ENCODE results near the gene TGFA. TPM values are rescaled to one million over a fixed set of nuclear protein-coding genes. Genes with fewer than 3 reads are reported as not detected.

Gene TGFA
- total RNA-seq, 2 donors from 2014 or later = 1.9 to 3.8 TPM

DNA sequence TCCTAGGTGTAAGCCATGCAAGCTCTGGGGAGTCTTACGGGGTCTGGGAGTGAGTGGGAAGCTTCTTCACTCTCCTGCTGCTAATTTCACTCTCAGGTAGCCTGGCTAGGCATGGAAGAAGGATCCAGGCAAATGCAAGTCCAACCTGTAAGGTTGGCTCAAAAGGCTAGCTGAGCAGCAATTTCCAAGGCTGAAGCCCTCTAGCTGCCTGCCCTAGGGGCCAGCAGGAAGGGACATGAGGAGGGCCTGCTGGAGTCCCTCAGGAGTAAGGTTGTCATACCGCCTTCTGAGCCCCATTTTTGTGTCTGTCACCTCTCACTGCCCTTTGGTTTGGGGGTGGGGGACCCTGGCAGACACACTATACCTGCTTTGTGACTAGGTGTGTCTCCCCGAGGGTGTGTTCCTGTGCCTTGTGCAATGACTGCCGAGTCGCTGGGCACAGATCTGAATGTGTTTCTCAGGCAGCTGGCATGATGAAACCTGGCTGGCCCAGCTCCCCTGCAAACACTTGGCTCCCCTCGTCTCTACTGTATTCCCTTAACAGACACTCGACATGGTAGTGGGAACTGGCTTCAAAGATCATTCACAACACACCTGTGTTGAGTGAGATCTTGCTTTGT is 127.8 kb downstream of the TGFA start:
- ATAC-seq = no peak
- no peaks in the 10 kb centered on the region for H3K9me3 ChIP-seq (ENCODE audit: control insufficient read depth, low read length, poor library complexity, severe bottlenecking)
- H3K36me3 Mint-ChIP-seq (ENCODE audit: low read depth) = no peaks in the 10 kb centered on the region

GRCh38 chr2:70420740-70421139 is 132.9 kb downstream of the TGFA start:
- no peaks in the 10 kb centered on the region for H3K9me3 ChIP-seq (ENCODE audit: control insufficient read depth, low read length, poor library complexity, severe bottlenecking)
- DNase-seq (no peak), ATAC-seq (no peak)
- no peaks in the 10 kb centered on the region for H3K4me1 Mint-ChIP-seq
- no peak overlapping the region for H3K27ac Mint-ChIP-seq
- no peak overlapping the region for H3K4me3 Mint-ChIP-seq
- H3K27me3 Mint-ChIP-seq = peaks cover 14% of the 10 kb centered on the region
- H3K36me3 Mint-ChIP-seq (ENCODE audit: low read depth) = no peaks in the 10 kb centered on the region

More for the DNA sequence above, 127.8 kb downstream of the TGFA start:
- H3K4me3 Mint-ChIP-seq = no peak overlapping the region
- H3K4me1 Mint-ChIP-seq = no peaks in the 10 kb centered on the region
- H3K27me3 Mint-ChIP-seq = peaks cover 10% of the 10 kb centered on the region
- no peak for DNase-seq
- H3K27ac Mint-ChIP-seq = no peak overlapping the region

- H3K4me1 Mint-ChIP-seq = no peaks in the 10 kb centered on the region
- H3K9me3 ChIP-seq (ENCODE audit: control insufficient read depth, low read length, poor library complexity, severe bottlenecking) = no peaks in the 10 kb centered on the region
- no peak for ATAC-seq
- H3K4me3 Mint-ChIP-seq = no peak overlapping the region
- peaks cover 11% of the 10 kb centered on the region for H3K27me3 Mint-ChIP-seq
- no peak overlapping the region for H3K27ac Mint-ChIP-seq
- DNase-seq = no peak
- H3K36me3 Mint-ChIP-seq (ENCODE audit: low read depth) = no peaks in the 10 kb centered on the region
Observed at GRCh38 chr2:70420143-70420542, 133.5 kb downstream of the TGFA start.

DNA sequence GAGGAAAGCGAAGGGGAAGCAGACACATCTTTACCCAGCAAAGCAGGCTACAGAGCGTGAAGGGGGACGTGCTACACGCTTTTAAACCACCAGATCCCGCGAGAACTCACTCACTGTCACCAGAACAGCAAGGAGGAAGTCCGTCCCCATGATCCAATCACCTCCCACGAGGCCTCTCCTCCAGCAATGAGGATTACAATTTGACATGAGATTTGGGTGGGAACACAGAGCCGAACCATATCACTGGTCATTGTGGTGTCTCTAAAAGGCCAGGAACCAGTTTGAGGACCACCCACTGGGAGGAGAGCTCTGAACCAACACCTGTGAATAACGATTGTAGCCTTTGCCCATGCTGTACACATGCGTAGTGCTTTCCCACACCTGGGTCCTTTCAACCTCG is 135.1 kb downstream of the TGFA start:
- H3K9me3 ChIP-seq (ENCODE audit: control insufficient read depth, low read length, poor library complexity, severe bottlenecking) = no peaks in the 10 kb centered on the region
- DNase-seq (no peak), ATAC-seq (no peak)
- Mint-ChIP-seq H3K27me3 (peaks cover 19% of the 10 kb centered on the region), H3K4me3 (no peak overlapping the region), H3K36me3 (ENCODE audit: low read depth) (no peaks in the 10 kb centered on the region), H3K27ac (no peak overlapping the region), H3K4me1 (no peaks in the 10 kb centered on the region)

DNA sequence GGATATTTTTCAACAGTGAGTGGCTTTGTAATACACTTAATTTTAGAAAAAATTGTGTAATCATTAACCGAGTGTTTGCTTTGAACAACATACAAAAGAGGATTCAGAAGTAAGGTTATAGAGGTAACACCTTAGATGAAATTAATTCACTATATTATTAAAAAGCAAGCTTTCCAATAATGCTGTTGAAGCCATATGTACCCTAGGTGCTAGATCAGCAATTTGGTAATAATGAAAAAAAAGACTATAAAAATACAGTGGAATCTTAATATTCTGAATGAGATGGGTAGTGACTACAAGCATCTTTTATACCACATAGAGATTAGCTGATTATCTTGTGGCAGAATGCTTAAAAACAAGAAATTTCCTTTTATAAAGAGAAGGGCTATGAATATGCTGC is 136.6 kb downstream of the TGFA start:
- H3K9me3 ChIP-seq (ENCODE audit: control insufficient read depth, low read length, poor library complexity, severe bottlenecking) = no peaks in the 10 kb centered on the region
- H3K4me1 Mint-ChIP-seq = no peaks in the 10 kb centered on the region
- DNase-seq (no peak), ATAC-seq (no peak)
- peaks cover 18% of the 10 kb centered on the region for H3K27me3 Mint-ChIP-seq
- H3K36me3 Mint-ChIP-seq (ENCODE audit: low read depth) = no peaks in the 10 kb centered on the region
- H3K27ac Mint-ChIP-seq = no peak overlapping the region
- no peak overlapping the region for H3K4me3 Mint-ChIP-seq

GRCh38 chr2:70412294-70413070 is 141.1 kb downstream of the TGFA start:
- no peaks in the 10 kb centered on the region for H3K9me3 ChIP-seq (ENCODE audit: control insufficient read depth, low read length, poor library complexity, severe bottlenecking)
- Mint-ChIP-seq H3K4me1 (no peaks in the 10 kb centered on the region), H3K4me3 (no peak overlapping the region), H3K36me3 (ENCODE audit: low read depth) (no peaks in the 10 kb centered on the region), H3K27ac (no peak overlapping the region), H3K27me3 (peaks cover 24% of the 10 kb centered on the region)
- DNase-seq (no peak), ATAC-seq (no peak)

- H3K27me3 Mint-ChIP-seq = peaks cover 24% of the 10 kb centered on the region
Observed at GRCh38 chr2:70411483-70412125, 142.0 kb downstream of the TGFA start.

GRCh38 chr2:70403267-70404053 is 150.2 kb downstream of the TGFA start:
- Mint-ChIP-seq H3K4me3 (no peak overlapping the region), H3K27ac (no peak overlapping the region), H3K4me1 (no peaks in the 10 kb centered on the region), H3K27me3 (peaks cover 58% of the 10 kb centered on the region), H3K36me3 (ENCODE audit: low read depth) (peaks cover 2% of the 10 kb centered on the region)
- no peak for ATAC-seq
- DNase-seq = no peak
- H3K9me3 ChIP-seq (ENCODE audit: control insufficient read depth, low read length, poor library complexity, severe bottlenecking) = no peaks in the 10 kb centered on the region

More at GRCh38 chr2:70411483-70412125, 142.0 kb downstream of the TGFA start:
- Mint-ChIP-seq H3K27ac (no peak overlapping the region), H3K4me1 (no peaks in the 10 kb centered on the region), H3K4me3 (no peak overlapping the region), H3K36me3 (ENCODE audit: low read depth) (no peaks in the 10 kb centered on the region)
- H3K9me3 ChIP-seq (ENCODE audit: control insufficient read depth, low read length, poor library complexity, severe bottlenecking) = no peaks in the 10 kb centered on the region
- ATAC-seq (no peak), DNase-seq (no peak)

DNA sequence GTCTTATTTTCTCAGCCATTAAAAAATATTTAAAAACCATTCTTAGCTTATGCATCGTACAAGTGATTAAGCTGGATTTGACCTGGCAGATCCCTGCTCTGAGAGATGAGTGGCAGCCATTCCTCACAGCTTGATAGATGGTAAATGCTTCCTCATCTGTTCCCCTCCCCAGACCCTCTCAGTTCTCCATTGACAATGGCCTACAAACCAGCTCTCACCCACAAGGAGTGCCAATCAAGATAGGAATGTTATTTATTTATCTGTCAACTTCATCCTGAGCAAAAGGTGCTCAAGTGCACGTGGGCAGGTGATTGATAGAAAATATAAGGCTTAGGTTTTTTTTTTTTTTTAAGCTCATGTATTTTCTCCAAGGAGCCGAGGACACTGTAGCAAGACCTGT is 153.1 kb downstream of the TGFA start:
- H3K27ac Mint-ChIP-seq = no peak overlapping the region
- no peaks in the 10 kb centered on the region for H3K9me3 ChIP-seq (ENCODE audit: control insufficient read depth, low read length, poor library complexity, severe bottlenecking)
- peaks cover 75% of the 10 kb centered on the region for H3K27me3 Mint-ChIP-seq
- no peak overlapping the region for H3K4me3 Mint-ChIP-seq
- H3K36me3 Mint-ChIP-seq (ENCODE audit: low read depth) = peaks cover 5% of the 10 kb centered on the region
- no peaks in the 10 kb centered on the region for H3K4me1 Mint-ChIP-seq
- DNase-seq (no peak), ATAC-seq (no peak)

DNA sequence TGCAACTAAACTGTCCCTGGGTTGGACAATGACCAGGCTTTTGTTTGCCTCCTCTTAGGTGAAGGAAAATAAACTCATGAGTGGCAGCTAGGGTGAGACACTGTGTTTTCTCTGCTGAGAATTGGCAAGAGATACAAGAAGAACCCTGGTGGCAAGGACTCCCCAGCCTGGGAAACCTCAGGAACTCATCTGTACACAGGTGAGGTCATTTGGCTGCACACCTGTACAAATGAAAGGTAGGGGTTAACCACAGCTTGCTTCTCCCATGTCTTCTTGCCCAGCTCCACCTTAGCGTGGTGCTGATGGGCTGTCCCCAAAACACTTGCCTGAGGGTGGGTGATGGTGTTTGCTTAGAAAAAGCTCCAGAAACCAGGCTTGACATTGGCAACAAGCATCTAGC is 154.6 kb downstream of the TGFA start:
- H3K4me3 Mint-ChIP-seq = no peak overlapping the region
- H3K27ac Mint-ChIP-seq = no peak overlapping the region
- peaks cover 61% of the 10 kb centered on the region for H3K27me3 Mint-ChIP-seq
- DNase-seq (no peak), ATAC-seq (no peak)
- H3K9me3 ChIP-seq (ENCODE audit: control insufficient read depth, low read length, poor library complexity, severe bottlenecking) = no peaks in the 10 kb centered on the region
- peaks cover 5% of the 10 kb centered on the region for H3K36me3 Mint-ChIP-seq (ENCODE audit: low read depth)
- no peaks in the 10 kb centered on the region for H3K4me1 Mint-ChIP-seq

Other genes with a start within 250 kb of the TGFA start
- gene ADD2, start 214.4 kb upstream of the TGFA start, total RNA-seq = 1 to 10 TPM in 1 of 2 donors, under 1 TPM in 1; 0.34 to 1.3 TPM
- gene FIGLA, start 236.8 kb upstream of the TGFA start, total RNA-seq = not detected

Measured in T-helper 17 cell (primary cell).